ENCODE results near the gene TSPO. TPM values are rescaled to one million over a fixed set of nuclear protein-coding genes. Genes with fewer than 3 reads are reported as not detected.

TSPO gene
- total and polyA plus RNA-seq, 9 of the 15 experiments (the other 6 are each of a cell fraction or from before 2014, with no cell fraction given), result 4.9 to 126 (median 25.3) TPM

DNA sequence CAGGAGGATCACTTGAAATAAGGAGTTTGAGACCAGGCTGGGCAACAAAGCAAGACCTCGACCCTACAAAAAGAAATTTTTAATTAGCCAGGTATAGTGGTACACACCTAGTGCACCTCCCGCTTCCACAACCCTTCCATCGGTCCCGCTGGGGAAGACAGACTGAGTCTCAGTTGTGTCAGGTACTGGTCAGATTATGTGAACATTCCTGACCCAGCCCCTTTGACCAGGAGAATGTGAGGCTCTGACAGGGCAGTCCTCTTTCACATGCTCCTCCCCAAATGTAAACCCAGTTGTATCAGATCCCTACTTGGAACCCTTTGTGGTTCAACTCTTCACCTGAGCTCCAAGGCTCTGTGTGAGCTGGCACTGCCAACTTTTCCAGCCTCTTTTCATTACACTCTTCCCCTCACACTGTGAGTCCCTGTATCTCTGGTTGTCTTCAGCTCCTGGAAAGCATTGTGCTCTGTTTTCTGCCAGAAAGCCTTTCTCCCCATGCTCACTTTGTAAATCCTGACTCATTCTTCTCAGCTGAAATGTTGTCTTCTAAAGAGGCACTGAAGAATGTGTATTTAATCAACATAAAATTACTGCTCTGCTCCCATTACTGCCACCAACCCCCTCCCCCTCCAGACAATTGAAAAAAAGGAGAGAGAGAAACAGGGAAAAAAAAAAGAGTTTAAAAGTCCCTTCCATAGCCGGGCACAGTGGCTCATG is 37.6 kb downstream of the TSPO start (continued):
- no peak for TF ChIP-seq ZKSCAN1 (IDR thresholded peaks at IDR 0.05; ENCODE audit: low read depth, low read length)
- no peak for TF ChIP-seq ZNF121 (CRISPR knock-in tag; conservative IDR thresholded peaks at IDR 0.05)

GRCh38 chr22:43191831-43192230 is 40.5 kb downstream of the TSPO start:
- no peak for FAIRE-seq
- CTCF ChIA-PET (ENCODE audit: low intra/inter-chr PET ratio), result interaction anchor here (0.6 to 0.7 kb wide), 2 partner anchors 155 to 186 kb away, joined by 4 to 5 read pairs; no protein-coding TSS in a partner anchor
- H3K36me3 ChIP-seq (ENCODE audit: control insufficient read depth, insufficient read depth, low read length), result no peaks in the 10 kb centered on the region
- no peak overlapping the region for H3K27ac ChIP-seq (ENCODE audit: extremely low read depth, low read depth, low read length)
- no peak for TF ChIP-seq TRIM25 (IDR thresholded peaks at IDR 0.05; ENCODE audit: borderline replicate concordance)
- in situ Hi-C loops (cut with MboI), result no loop called here
- no peaks in the 10 kb centered on the region for H3K9me3 ChIP-seq (replicated peaks; ENCODE audit: control insufficient read depth, insufficient read depth, low read depth, low read length)
- no peak for DNase-seq (ENCODE audit: extremely low read depth in 1 of 4, low spot score in 3 of 4)
- no peak for ATAC-seq
- H2AFZ ChIP-seq (ENCODE audit: low read depth, low read length), result no peak overlapping the region
- H3K79me2 ChIP-seq (ENCODE audit: control insufficient read depth, insufficient read depth, low read length), result peaks cover under 1% of the 10 kb centered on the region; the same call in 2 of the 3 replicates
- H3K4me2 ChIP-seq (ENCODE audit: insufficient read depth, low read length), result no peak overlapping the region
- no peaks in the 10 kb centered on the region for H4K20me1 ChIP-seq (replicated peaks; ENCODE audit: control insufficient read depth, insufficient read depth, low read length)
- no peak overlapping the region for H3K9ac ChIP-seq (ENCODE audit: insufficient read depth in 1 of 2, low read depth in 2 of 2, low read length in 2 of 2)
- intact Hi-C loops (cut with micrococcal nuclease), result no loop called here
- no peaks in the 10 kb centered on the region for H3K9me1 ChIP-seq (ENCODE audit: control insufficient read depth, insufficient read depth, low read length)
- H3K4me1 ChIP-seq (replicated peaks in 1 of 2; ENCODE audit: control insufficient read depth in 2 of 2, insufficient read depth in 2 of 2, low read length in 2 of 2), result peaks cover 0 to 2% of the 10 kb centered on the region in 2 experiments; a peak in 3 of 5 replicates
- no peaks in the 10 kb centered on the region for H3K27me3 ChIP-seq (ENCODE audit: control insufficient read depth in 2 of 2, insufficient read depth in 2 of 2, low read length in 2 of 2)
- H3K4me3 ChIP-seq, result no peak overlapping the region
- POLR2A ChIA-PET, result interaction anchor here (0.6 kb wide), 1 partner anchor 8 kb away, joined by 3 read pairs; no protein-coding TSS in a partner anchor
- BruUV-seq (replicated peaks), result no TSS peak
